Measurements from ENCODE around the gene PLD1. TPM values are rescaled to one million over a fixed set of nuclear protein-coding genes. Genes with fewer than 3 reads are reported as not detected.

PLD1 gene
- total and polyA plus RNA-seq, 10 of the 15 experiments (the other 5 are each of a cell fraction or from before 2014, with no cell fraction given), result 2.9 to 108 (median 3.6) TPM

- Histone ChIP-seq H3K79me2 (ENCODE audit: control insufficient read depth, insufficient read depth, low read length) (no peaks in the 10 kb centered on the region), H3K4me3 (no peak overlapping the region), H3K9me3 (replicated peaks; ENCODE audit: control insufficient read depth, insufficient read depth, low read length) (no peaks in the 10 kb centered on the region), H3K27ac (ENCODE audit: control insufficient read depth, insufficient read depth) (no peak overlapping the region), H3K36me3 (ENCODE audit: control insufficient read depth in 2 of 2, insufficient read depth in 2 of 2, low read length in 1 of 2) (peaks cover 0 to 1% of the 10 kb centered on the region in 2 experiments; a peak in 1 of 4 replicates), H4K20me1 (ENCODE audit: control insufficient read depth, insufficient read depth) (no peaks in the 10 kb centered on the region), H3K27me3 (replicated peaks in 1 of 2; ENCODE audit: control insufficient read depth in 2 of 2, insufficient read depth in 2 of 2, low read length in 1 of 2) (no peaks in the 10 kb centered on the region), H3K4me1 (ENCODE audit: control insufficient read depth, insufficient read depth, low read length) (no peaks in the 10 kb centered on the region), H2AFZ (ENCODE audit: control insufficient read depth, low read depth, low read length) (no peak overlapping the region), H3K4me2 (ENCODE audit: control insufficient read depth, insufficient read depth) (no peak overlapping the region), H3K9ac (ENCODE audit: control insufficient read depth, insufficient read depth, low read length) (no peak overlapping the region)
- BruUV-seq (replicated peaks), result no TSS peak
- 6% methylated on average over 4 of the region's 4 CpGs for WGBS (ENCODE audit: insufficient coverage, insufficient replicate concordance, low lambda C conversion rate, missing lambda C conversion rate)
- ChIA-PET RAD21 (ENCODE audit: unreplicated experiment) (interaction anchor here (2.2 kb wide), 1 partner anchor 100 kb away, joined by 6 read pairs; no protein-coding TSS in a partner anchor), SMC1A (ENCODE audit: uncharacterized antibody, unreplicated experiment) (interaction anchor here (0.5 to 2.5 kb wide), 3 partner anchors 97 to 241 kb away, joined by 3 to 10 read pairs (median 5); no protein-coding TSS in a partner anchor), CTCF (interaction anchor here (3.5 kb wide), 1 partner anchor 100 kb away, joined by 23 read pairs; no protein-coding TSS in a partner anchor), POLR2A (no interaction called here)
- intact Hi-C loops (cut with micrococcal nuclease; ENCODE audit: unreplicated experiment), result no loop called here
- FAIRE-seq, result no peak
- in situ Hi-C loops (cut with MboI), result no loop called here
- no peak for DNase-seq (ENCODE audit: low read depth, low spot score)
- TF ChIP-seq SKIL (IDR thresholded peaks at IDR 0.05; ENCODE audit: low read depth, poor library complexity, severe bottlenecking) (no peak), CHD1 (IDR thresholded peaks at IDR 0.05; ENCODE audit: low read depth, low read length) (no peak), SMARCA5 (IDR thresholded peaks at IDR 0.05) (no peak), BRCA1 (IDR thresholded peaks at IDR 0.05; ENCODE audit: low read depth, low read length) (no peak), BHLHE40 (IDR thresholded peaks at IDR 0.05; ENCODE audit: borderline replicate concordance in 1 of 2, low read depth in 2 of 2, low read length in 1 of 2) (no peak), JUND (IDR thresholded peaks at IDR 0.05; ENCODE audit: low read depth, low read length) (no peak), EED (IDR thresholded peaks at IDR 0.05; ENCODE audit: low read depth) (no peak), SMAD5 (IDR thresholded peaks at IDR 0.05; ENCODE audit: low read depth) (no peak), EGR1 (IDR thresholded peaks at IDR 0.05; ENCODE audit: borderline replicate concordance in 1 of 2, low read depth in 2 of 2, low read length in 2 of 2) (no peak), RB1 (IDR thresholded peaks at IDR 0.05; ENCODE audit: borderline replicate concordance) (no peak)
- TF ChIP-seq, protein P1, sequence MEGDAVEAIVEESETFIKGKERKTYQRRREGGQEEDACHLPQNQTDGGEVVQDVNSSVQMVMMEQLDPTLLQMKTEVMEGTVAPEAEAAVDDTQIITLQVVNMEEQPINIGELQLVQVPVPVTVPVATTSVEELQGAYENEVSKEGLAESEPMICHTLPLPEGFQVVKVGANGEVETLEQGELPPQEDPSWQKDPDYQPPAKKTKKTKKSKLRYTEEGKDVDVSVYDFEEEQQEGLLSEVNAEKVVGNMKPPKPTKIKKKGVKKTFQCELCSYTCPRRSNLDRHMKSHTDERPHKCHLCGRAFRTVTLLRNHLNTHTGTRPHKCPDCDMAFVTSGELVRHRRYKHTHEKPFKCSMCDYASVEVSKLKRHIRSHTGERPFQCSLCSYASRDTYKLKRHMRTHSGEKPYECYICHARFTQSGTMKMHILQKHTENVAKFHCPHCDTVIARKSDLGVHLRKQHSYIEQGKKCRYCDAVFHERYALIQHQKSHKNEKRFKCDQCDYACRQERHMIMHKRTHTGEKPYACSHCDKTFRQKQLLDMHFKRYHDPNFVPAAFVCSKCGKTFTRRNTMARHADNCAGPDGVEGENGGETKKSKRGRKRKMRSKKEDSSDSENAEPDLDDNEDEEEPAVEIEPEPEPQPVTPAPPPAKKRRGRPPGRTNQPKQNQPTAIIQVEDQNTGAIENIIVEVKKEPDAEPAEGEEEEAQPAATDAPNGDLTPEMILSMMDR (IDR thresholded peaks at IDR 0.05 in 2 of 3, conservative IDR thresholded peaks at IDR 0.05 in 1 of 3; ENCODE audit: control insufficient read depth in 2 of 3, extremely low read depth in 1 of 3, insufficient read depth in 1 of 3, low read depth in 3 of 3, low read length in 3 of 3), result no peak
- ATAC-seq, result no peak
These were observed 138.6 kb downstream of the PLD1 start for GRCh38 chr3:171671709-171672108.

Measured in GM12878 (cell line).